ENCODE measurements around the gene SGMS1.

Gene SGMS1

DNA sequence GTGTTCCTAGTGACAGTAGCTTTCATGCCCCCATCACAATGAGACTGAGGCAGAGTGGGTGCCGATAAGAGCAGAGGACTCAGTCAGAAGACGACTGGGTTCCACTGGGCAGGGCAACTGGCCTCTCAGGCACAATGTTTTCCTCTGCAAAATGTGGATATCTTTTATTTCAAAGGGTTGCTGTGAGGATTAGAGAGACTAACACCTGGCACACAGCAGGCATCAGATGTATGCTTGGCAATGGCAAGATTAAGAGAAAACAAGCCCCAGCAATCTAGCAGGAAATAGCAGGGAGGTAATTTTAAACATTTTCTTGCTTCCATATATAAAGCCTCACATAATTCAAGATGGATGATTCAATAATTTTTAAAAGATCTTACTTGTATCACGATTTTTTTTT lies 28.0 kb downstream of the SGMS1 start (continued):
- TF ChIP-seq TCF4 (CRISPR knock-in tag; IDR thresholded peaks at IDR 0.05; ENCODE audit: borderline replicate concordance) (no peak), RARB (CRISPR knock-in tag; IDR thresholded peaks at IDR 0.05) (no peak), OSR1 (CRISPR knock-in tag; IDR thresholded peaks at IDR 0.05) (no peak)
- TF ChIP-seq, protein P1, sequence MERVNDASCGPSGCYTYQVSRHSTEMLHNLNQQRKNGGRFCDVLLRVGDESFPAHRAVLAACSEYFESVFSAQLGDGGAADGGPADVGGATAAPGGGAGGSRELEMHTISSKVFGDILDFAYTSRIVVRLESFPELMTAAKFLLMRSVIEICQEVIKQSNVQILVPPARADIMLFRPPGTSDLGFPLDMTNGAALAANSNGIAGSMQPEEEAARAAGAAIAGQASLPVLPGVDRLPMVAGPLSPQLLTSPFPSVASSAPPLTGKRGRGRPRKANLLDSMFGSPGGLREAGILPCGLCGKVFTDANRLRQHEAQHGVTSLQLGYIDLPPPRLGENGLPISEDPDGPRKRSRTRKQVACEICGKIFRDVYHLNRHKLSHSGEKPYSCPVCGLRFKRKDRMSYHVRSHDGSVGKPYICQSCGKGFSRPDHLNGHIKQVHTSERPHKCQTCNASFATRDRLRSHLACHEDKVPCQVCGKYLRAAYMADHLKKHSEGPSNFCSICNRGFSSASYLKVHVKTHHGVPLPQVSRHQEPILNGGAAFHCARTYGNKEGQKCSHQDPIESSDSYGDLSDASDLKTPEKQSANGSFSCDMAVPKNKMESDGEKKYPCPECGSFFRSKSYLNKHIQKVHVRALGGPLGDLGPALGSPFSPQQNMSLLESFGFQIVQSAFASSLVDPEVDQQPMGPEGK (CRISPR knock-in tag; IDR thresholded peaks at IDR 0.05; ENCODE audit: borderline replicate concordance), result no peak

DNA sequence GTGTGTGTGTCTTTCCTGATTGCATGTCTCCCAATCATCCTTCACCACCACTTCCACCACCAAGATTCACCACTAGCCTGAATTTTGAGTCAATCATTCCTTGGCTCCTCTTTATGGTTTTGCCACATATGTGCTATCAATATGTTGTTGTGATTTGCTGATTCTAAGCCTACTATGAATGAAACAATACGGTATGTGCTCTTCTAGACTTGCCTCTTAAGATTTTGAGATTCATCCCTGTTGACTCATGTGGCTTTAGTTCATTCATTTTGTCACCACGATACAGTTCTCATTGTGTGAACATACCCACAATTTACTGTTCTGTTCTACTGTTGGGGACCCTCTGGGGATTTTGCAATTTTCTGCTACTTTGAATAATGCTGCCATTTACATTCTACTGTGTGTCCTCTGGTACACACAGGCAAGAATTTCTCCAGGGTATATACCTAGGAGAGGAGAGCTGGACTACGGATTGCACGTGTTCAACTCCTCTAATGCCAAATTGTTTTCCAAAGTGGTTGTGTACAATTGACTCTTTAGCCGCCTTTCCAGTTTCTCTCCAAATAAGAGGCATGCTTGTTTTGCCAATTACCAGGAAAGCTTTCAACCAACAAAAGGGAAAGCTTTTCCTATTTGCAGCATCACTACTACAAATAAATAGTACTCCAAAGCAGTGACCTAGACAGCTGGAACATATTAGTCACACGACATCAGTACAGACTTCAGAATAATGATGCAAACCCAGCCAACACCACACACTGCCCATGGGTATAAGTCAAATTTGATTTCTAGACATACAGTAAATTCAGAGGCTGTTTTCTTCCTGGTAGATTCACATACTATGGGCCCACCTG lies 30.0 kb downstream of the SGMS1 start:
- TF ChIP-seq ZNF8 (CRISPR knock-in tag; IDR thresholded peaks at IDR 0.05), result peak; percentile 78
- TF ChIP-seq SNAI2 (CRISPR knock-in tag; IDR thresholded peaks at IDR 0.05), result no peak
- TF ChIP-seq BACH2 (CRISPR knock-in tag; IDR thresholded peaks at IDR 0.05; ENCODE audit: borderline replicate concordance), result no peak
- TF ChIP-seq ZFP30 (CRISPR knock-in tag; IDR thresholded peaks at IDR 0.05), result no peak
- TF ChIP-seq, protein P2, sequence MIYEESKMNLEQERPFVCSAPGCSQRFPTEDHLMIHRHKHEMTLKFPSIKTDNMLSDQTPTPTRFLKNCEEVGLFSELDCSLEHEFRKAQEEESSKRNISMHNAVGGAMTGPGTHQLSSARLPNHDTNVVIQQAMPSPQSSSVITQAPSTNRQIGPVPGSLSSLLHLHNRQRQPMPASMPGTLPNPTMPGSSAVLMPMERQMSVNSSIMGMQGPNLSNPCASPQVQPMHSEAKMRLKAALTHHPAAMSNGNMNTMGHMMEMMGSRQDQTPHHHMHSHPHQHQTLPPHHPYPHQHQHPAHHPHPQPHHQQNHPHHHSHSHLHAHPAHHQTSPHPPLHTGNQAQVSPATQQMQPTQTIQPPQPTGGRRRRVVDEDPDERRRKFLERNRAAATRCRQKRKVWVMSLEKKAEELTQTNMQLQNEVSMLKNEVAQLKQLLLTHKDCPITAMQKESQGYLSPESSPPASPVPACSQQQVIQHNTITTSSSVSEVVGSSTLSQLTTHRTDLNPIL (CRISPR knock-in tag; IDR thresholded peaks at IDR 0.05; ENCODE audit: low read depth), result no peak
- TF ChIP-seq PPARA (CRISPR knock-in tag; IDR thresholded peaks at IDR 0.05; ENCODE audit: borderline replicate concordance), result no peak
- no peak for TF ChIP-seq CSDC2 (CRISPR knock-in tag; IDR thresholded peaks at IDR 0.05)
- no peak for TF ChIP-seq ZC3H10 (CRISPR knock-in tag; IDR thresholded peaks at IDR 0.05)
- TF ChIP-seq, protein P3, sequence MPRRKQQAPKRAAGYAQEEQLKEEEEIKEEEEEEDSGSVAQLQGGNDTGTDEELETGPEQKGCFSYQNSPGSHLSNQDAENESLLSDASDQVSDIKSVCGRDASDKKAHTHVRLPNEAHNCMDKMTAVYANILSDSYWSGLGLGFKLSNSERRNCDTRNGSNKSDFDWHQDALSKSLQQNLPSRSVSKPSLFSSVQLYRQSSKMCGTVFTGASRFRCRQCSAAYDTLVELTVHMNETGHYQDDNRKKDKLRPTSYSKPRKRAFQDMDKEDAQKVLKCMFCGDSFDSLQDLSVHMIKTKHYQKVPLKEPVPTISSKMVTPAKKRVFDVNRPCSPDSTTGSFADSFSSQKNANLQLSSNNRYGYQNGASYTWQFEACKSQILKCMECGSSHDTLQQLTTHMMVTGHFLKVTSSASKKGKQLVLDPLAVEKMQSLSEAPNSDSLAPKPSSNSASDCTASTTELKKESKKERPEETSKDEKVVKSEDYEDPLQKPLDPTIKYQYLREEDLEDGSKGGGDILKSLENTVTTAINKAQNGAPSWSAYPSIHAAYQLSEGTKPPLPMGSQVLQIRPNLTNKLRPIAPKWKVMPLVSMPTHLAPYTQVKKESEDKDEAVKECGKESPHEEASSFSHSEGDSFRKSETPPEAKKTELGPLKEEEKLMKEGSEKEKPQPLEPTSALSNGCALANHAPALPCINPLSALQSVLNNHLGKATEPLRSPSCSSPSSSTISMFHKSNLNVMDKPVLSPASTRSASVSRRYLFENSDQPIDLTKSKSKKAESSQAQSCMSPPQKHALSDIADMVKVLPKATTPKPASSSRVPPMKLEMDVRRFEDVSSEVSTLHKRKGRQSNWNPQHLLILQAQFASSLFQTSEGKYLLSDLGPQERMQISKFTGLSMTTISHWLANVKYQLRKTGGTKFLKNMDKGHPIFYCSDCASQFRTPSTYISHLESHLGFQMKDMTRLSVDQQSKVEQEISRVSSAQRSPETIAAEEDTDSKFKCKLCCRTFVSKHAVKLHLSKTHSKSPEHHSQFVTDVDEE (CRISPR knock-in tag; IDR thresholded peaks at IDR 0.05), result 0 out of 2 replicates have a peak, but pooled peaks have one; percentile 31
- TF ChIP-seq, protein P4, sequence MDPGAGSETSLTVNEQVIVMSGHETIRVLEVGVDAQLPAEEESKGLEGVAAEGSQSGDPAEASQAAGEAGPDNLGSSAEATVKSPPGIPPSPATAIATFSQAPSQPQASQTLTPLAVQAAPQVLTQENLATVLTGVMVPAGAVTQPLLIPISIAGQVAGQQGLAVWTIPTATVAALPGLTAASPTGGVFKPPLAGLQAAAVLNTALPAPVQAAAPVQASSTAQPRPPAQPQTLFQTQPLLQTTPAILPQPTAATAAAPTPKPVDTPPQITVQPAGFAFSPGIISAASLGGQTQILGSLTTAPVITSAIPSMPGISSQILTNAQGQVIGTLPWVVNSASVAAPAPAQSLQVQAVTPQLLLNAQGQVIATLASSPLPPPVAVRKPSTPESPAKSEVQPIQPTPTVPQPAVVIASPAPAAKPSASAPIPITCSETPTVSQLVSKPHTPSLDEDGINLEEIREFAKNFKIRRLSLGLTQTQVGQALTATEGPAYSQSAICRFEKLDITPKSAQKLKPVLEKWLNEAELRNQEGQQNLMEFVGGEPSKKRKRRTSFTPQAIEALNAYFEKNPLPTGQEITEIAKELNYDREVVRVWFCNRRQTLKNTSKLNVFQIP (CRISPR knock-in tag; IDR thresholded peaks at IDR 0.05; ENCODE audit: borderline replicate concordance, low read depth), result no peak
- TF ChIP-seq OSR1 (CRISPR knock-in tag; IDR thresholded peaks at IDR 0.05), result no peak
- TF ChIP-seq, protein P5, sequence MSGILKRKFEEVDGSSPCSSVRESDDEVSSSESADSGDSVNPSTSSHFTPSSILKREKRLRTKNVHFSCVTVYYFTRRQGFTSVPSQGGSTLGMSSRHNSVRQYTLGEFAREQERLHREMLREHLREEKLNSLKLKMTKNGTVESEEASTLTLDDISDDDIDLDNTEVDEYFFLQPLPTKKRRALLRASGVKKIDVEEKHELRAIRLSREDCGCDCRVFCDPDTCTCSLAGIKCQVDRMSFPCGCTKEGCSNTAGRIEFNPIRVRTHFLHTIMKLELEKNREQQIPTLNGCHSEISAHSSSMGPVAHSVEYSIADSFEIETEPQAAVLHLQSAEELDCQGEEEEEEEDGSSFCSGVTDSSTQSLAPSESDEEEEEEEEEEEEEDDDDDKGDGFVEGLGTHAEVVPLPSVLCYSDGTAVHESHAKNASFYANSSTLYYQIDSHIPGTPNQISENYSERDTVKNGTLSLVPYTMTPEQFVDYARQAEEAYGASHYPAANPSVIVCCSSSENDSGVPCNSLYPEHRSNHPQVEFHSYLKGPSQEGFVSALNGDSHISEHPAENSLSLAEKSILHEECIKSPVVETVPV (CRISPR knock-in tag; IDR thresholded peaks at IDR 0.05), result no peak
- TF ChIP-seq ZNF565 (CRISPR knock-in tag; conservative IDR thresholded peaks at IDR 0.05; ENCODE audit: low read depth), result no peak
- no peak for TF ChIP-seq ARNTL (CRISPR knock-in tag; IDR thresholded peaks at IDR 0.05; ENCODE audit: borderline replicate concordance, low read depth)
- peak; percentile 30; the same call in 1 of the 2 replicates for TF ChIP-seq TCF4 (CRISPR knock-in tag; IDR thresholded peaks at IDR 0.05; ENCODE audit: borderline replicate concordance)
- TF ChIP-seq TOX (CRISPR knock-in tag; IDR thresholded peaks at IDR 0.05; ENCODE audit: borderline replicate concordance), result no peak
- no peak for TF ChIP-seq GLIS3 (CRISPR knock-in tag; IDR thresholded peaks at IDR 0.05)
- TF ChIP-seq, protein P1 (CRISPR knock-in tag; IDR thresholded peaks at IDR 0.05; ENCODE audit: borderline replicate concordance), result no peak
- no peak for TF ChIP-seq ZFP3 (CRISPR knock-in tag; IDR thresholded peaks at IDR 0.05)
- no peak for TF ChIP-seq RARB (CRISPR knock-in tag; IDR thresholded peaks at IDR 0.05)
- TF ChIP-seq ZNF70 (CRISPR knock-in tag; IDR thresholded peaks at IDR 0.05), result no peak
- no peak for TF ChIP-seq ISL1 (CRISPR knock-in tag; IDR thresholded peaks at IDR 0.05)
- TF ChIP-seq ESRRG (CRISPR knock-in tag; IDR thresholded peaks at IDR 0.05), result no peak
- peak; percentile 86 for ATAC-seq

All from SK-N-SH treated with all-trans-retinoic acid at 6 μM for 48 hours (cell line).